DOHH2 (cell line): ENCODE data around the gene SORBS1.

ENCODE experiments used
- H3F3A ChIP-seq: fragments of 200-600 bp; sonication (generic), shearing (Covaris generic); 2 replicates; pipeline ENCODE4 v1.6.0; 2016; ENCODE audit warnings: antibody characterized with exemption, mild to moderate bottlenecking; ENCODE audit not compliant: control insufficient read depth, insufficient read depth
- H3K27ac ChIP-seq: fragments of 200-600 bp; sonication (generic); 2 replicates; pipeline ENCODE4 v1.5.1; 2014; ENCODE audit warnings: low read depth, mild to moderate bottlenecking, low read length, moderate library complexity
- H3K27me3 ChIP-seq: fragments of 200-600 bp; sonication (generic); 2 replicates; pipeline ENCODE4 v1.6.1; 2014; ENCODE audit warnings: mild to moderate bottlenecking, low read length, mixed read lengths; ENCODE audit not compliant: control insufficient read depth
- H3K36me3 ChIP-seq: fragments of 200-600 bp; sonication (generic); 2 replicates; pipeline ENCODE4 v1.6.1; 2014; ENCODE audit warnings: mild to moderate bottlenecking, low read length, moderate library complexity, mixed read lengths; ENCODE audit not compliant: control insufficient read depth
- H3K4me1 ChIP-seq: fragments of 200-600 bp; sonication (generic); 2 replicates; pipeline ENCODE4 v1.6.1; 2014; ENCODE audit warnings: mild to moderate bottlenecking, low read length, mixed read lengths; ENCODE audit not compliant: control insufficient read depth
- H3K4me2 ChIP-seq: fragments of 200-600 bp; sonication (generic); 2 replicates; pipeline ENCODE4 v1.6.0; 2014; ENCODE audit warnings: mild to moderate bottlenecking, low read length, moderate library complexity
- H3K4me3 ChIP-seq: fragments of 200-600 bp; sonication (generic); 2 replicates; pipeline ENCODE4 v1.5.1; 2014; ENCODE audit warnings: mild to moderate bottlenecking, low read length, mixed read lengths
- H3K79me2 ChIP-seq: fragments of 200-600 bp; sonication (generic); 2 replicates; pipeline ENCODE4 v1.6.1; 2014; ENCODE audit warnings: mild to moderate bottlenecking, low read length, mixed read lengths; ENCODE audit not compliant: control insufficient read depth
- H3K9me2 ChIP-seq: fragments of 200-600 bp; sonication (generic); replicated peaks from 2 replicates; pipeline ENCODE4 v1.6.1; 2014; ENCODE audit warnings: mild to moderate bottlenecking, low read length, mixed read lengths; ENCODE audit not compliant: control insufficient read depth
- H3K9me3 ChIP-seq: fragments of 200-600 bp; sonication (generic); 2 replicates; pipeline ENCODE4 v1.6.1; 2014; ENCODE audit warnings: antibody characterized with exemption, low read length, mixed read lengths; ENCODE audit not compliant: control insufficient read depth, insufficient read depth
- H4K20me1 ChIP-seq: fragments of 200-600 bp; sonication (generic); 2 replicates; pipeline ENCODE4 v1.6.0; 2014; ENCODE audit warnings: low read depth, mild to moderate bottlenecking, antibody characterized with exemption, low read length, moderate library complexity; ENCODE audit not compliant: control insufficient read depth, insufficient read depth
- EZH2phosphoT487 ChIP-seq: fragments of 200-600 bp; sonication (generic); IDR thresholded peaks from 2 replicates; pipeline ENCODE4 v1.6.1; 2017; ENCODE audit warnings: borderline replicate concordance, mild to moderate bottlenecking, antibody characterized with exemption, low read length, moderate library complexity, mixed read lengths
- TF ChIP-seq, protein P1 (sequence below): fragments of 200-600 bp; sonication (generic); IDR thresholded peaks from one replicate; pipeline ENCODE4 v1.5.1; 2014; ENCODE audit warnings: antibody characterized with exemption, mild to moderate bottlenecking, low read depth, low read length; ENCODE audit not compliant: poor library complexity, severe bottlenecking

SORBS1 gene

DNA sequence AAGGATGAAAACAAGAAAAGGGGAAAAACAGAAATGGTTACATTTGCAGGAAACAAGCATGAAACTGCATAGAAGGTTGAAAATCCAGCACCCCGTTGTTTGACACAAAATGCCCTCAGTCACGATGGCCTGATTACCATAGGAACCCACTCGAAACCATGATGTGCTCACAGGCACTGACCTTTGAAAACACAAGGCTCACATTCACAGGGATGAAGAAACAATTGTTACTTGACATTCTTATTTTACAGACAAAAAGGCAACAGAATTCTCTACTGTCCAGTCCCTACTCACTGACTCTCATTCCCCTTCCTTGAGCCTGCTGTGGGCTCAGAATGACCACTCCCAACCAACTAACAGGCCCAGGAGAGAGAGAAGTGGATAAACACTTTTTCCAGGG, 138.9 kb downstream of the SORBS1 start:
- no peak overlapping the region for H3K4me2 ChIP-seq
- H3K27me3 ChIP-seq = peaks cover 28% of the 10 kb centered on the region
- no peaks in the 10 kb centered on the region for H3K9me2 ChIP-seq
- TF ChIP-seq, protein P1, sequence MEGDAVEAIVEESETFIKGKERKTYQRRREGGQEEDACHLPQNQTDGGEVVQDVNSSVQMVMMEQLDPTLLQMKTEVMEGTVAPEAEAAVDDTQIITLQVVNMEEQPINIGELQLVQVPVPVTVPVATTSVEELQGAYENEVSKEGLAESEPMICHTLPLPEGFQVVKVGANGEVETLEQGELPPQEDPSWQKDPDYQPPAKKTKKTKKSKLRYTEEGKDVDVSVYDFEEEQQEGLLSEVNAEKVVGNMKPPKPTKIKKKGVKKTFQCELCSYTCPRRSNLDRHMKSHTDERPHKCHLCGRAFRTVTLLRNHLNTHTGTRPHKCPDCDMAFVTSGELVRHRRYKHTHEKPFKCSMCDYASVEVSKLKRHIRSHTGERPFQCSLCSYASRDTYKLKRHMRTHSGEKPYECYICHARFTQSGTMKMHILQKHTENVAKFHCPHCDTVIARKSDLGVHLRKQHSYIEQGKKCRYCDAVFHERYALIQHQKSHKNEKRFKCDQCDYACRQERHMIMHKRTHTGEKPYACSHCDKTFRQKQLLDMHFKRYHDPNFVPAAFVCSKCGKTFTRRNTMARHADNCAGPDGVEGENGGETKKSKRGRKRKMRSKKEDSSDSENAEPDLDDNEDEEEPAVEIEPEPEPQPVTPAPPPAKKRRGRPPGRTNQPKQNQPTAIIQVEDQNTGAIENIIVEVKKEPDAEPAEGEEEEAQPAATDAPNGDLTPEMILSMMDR = no peak
- no peak for TF ChIP-seq EZH2phosphoT487
- H3F3A ChIP-seq = no peaks in the 10 kb centered on the region
- no peaks in the 10 kb centered on the region for H4K20me1 ChIP-seq
- H3K4me1 ChIP-seq = no peaks in the 10 kb centered on the region
- no peak overlapping the region for H3K27ac ChIP-seq
- no peaks in the 10 kb centered on the region for H3K79me2 ChIP-seq
- no peaks in the 10 kb centered on the region for H3K9me3 ChIP-seq
- H3K4me3 ChIP-seq = no peak overlapping the region
- no peaks in the 10 kb centered on the region for H3K36me3 ChIP-seq

DNA sequence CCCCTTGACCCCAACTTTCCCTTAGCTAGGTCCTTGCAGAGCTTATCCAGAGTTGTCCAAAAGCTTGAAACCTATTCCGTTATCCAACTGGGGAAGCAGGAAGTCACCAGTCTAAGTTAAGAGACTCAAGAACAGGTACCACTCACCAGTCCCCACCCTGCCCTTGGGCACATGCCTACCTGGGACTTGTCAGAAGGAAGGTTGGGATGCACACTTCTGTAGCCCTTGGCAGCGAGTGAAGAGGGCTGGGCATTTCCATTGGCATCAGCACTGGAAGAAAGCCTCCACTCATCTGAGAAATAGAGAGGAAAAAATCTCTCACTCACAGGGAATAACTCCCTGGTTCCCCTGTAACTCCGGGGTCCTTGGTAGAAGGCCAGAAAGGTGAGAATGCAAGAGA, 139.4 kb downstream of the SORBS1 start:
- Histone ChIP-seq H3F3A (no peaks in the 10 kb centered on the region), H3K4me1 (no peaks in the 10 kb centered on the region), H3K4me3 (no peak overlapping the region), H3K27me3 (peaks cover 30% of the 10 kb centered on the region), H3K9me2 (no peaks in the 10 kb centered on the region), H3K9me3 (no peaks in the 10 kb centered on the region), H4K20me1 (no peaks in the 10 kb centered on the region), H3K36me3 (no peaks in the 10 kb centered on the region), H3K4me2 (no peak overlapping the region), H3K79me2 (no peaks in the 10 kb centered on the region), H3K27ac (no peak overlapping the region)
- no peak for TF ChIP-seq EZH2phosphoT487
- TF ChIP-seq, protein P1 = no peak

DNA sequence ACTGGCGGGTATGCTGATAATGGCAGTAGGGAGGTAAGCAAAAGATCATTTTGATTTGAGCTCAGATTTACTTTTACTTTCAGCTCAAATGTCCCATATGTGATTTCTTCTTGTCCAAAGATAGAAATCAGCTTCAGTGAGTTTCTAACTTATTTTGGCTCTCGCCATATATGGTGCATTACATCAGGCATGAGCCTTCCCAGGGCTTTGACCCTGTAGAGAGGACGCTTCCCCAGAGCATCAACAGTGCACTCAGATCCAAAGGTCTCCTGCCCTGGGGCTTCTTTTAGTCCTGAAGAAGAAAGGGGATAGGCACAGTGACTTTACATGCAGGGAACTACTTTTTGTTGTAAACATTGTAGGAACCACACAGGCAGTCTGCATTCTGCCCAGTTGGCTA, 141.8 kb downstream of the SORBS1 start:
- no peaks in the 10 kb centered on the region for H3F3A ChIP-seq
- no peak overlapping the region for H3K27ac ChIP-seq
- H3K4me2 ChIP-seq = no peak overlapping the region
- no peaks in the 10 kb centered on the region for H3K79me2 ChIP-seq
- no peaks in the 10 kb centered on the region for H3K4me1 ChIP-seq
- no peaks in the 10 kb centered on the region for H4K20me1 ChIP-seq
- H3K9me2 ChIP-seq = no peaks in the 10 kb centered on the region
- no peak overlapping the region for H3K4me3 ChIP-seq
- H3K36me3 ChIP-seq = no peaks in the 10 kb centered on the region
- peaks cover 16% of the 10 kb centered on the region; the same call in 1 of the 2 replicates for H3K27me3 ChIP-seq
- H3K9me3 ChIP-seq = no peaks in the 10 kb centered on the region
- no peak for TF ChIP-seq EZH2phosphoT487
- TF ChIP-seq, protein P1 = no peak

DNA sequence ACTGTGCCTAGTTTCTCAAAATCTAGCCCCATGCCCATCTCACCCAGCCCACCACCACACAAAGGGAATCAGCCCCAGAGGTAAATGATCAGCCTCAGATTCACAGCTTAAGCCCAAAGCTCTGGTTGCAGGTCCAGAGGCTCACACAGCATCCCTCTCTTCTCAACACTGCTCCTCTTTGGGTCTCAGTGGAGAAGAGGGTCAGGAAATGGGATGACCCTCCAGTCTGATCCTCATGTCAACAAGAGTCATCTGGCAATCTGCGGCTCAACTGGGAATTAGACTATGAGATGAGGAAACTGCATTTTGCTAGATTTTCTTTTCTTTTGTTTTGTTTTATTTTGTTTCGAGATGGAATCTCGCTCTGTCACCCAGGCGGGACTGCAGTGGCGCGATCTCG, 144.2 kb downstream of the SORBS1 start:
- Histone ChIP-seq H3K27ac (no peak overlapping the region), H3K4me1 (peaks cover 11% of the 10 kb centered on the region), H3K36me3 (no peaks in the 10 kb centered on the region), H3K9me2 (no peaks in the 10 kb centered on the region), H3K9me3 (no peaks in the 10 kb centered on the region), H3K4me2 (no peak overlapping the region), H3K4me3 (no peak overlapping the region), H3K79me2 (no peaks in the 10 kb centered on the region), H4K20me1 (no peaks in the 10 kb centered on the region), H3F3A (no peaks in the 10 kb centered on the region), H3K27me3 (peaks cover 11% of the 10 kb centered on the region; the same call in 1 of the 2 replicates)
- TF ChIP-seq, protein P1 = no peak
- no peak for TF ChIP-seq EZH2phosphoT487
